ENCODE data around the gene DENND4A. TPM values are rescaled to one million over a fixed set of nuclear protein-coding genes. Genes with fewer than 3 reads are reported as not detected.

DENND4A gene
- total and polyA plus RNA-seq, 3 donors from 2014 or later, result 16.5 to 65.7 (median 63.4) TPM

DNA sequence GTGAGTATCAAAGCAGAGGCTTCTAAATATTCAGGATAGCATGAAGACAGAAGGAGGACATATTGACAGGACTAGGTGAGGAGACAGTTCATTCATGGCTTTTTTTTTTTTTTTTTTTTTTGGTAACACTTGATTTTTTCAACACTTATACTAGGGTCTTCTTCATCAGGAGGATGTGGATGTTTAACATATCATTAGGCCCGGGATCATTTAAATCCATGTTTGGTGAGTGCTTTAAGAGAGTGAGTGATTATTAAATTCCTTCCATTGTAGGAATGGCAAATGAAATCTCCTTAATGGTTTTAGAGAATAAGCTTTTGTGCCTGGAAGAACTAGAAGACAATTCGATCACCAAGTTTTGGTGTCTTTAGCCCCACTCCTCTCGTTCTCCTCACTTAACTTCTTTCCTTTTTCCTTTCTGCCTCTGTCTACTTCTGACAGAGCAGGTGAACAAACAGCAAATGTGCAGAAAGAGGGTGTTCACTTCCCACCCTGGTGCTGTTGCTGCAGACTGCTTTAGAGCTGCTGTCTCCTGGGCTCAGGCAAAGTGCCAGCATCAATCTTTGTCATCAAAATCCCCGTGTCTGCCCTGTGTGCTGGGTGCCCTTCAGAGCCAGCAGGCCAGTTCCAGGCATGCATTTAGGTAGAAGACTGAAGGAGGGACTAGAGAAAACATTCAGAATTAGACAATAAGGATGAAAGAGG lies 41.6 kb upstream of the DENND4A start:
- Histone ChIP-seq H3K9me3 (no peaks in the 10 kb centered on the region), H3K27me3 (no peaks in the 10 kb centered on the region), H3K27ac (peak overlapping the region in 1 of 2 donors; percentile 63), H3K4me1 (peaks cover 26% of the 10 kb centered on the region), H3K4me3 (no peak overlapping the region), H3K36me3 (ENCODE audit: low read depth, missing control alignments) (no peaks in the 10 kb centered on the region)
- TF ChIP-seq, protein P1, sequence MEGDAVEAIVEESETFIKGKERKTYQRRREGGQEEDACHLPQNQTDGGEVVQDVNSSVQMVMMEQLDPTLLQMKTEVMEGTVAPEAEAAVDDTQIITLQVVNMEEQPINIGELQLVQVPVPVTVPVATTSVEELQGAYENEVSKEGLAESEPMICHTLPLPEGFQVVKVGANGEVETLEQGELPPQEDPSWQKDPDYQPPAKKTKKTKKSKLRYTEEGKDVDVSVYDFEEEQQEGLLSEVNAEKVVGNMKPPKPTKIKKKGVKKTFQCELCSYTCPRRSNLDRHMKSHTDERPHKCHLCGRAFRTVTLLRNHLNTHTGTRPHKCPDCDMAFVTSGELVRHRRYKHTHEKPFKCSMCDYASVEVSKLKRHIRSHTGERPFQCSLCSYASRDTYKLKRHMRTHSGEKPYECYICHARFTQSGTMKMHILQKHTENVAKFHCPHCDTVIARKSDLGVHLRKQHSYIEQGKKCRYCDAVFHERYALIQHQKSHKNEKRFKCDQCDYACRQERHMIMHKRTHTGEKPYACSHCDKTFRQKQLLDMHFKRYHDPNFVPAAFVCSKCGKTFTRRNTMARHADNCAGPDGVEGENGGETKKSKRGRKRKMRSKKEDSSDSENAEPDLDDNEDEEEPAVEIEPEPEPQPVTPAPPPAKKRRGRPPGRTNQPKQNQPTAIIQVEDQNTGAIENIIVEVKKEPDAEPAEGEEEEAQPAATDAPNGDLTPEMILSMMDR (IDR thresholded peaks at IDR 0.05), result no peak
- TF ChIP-seq POLR2A (IDR thresholded peaks at IDR 0.05), result no peak
- DNase-seq, result no peak
- 58 to 67% methylated on average over 4 of the region's 4 CpGs for WGBS, 2 donors
- intact Hi-C loops (cut with DNase I; ENCODE audit: low total_unique reads), result no loop called here

DNA sequence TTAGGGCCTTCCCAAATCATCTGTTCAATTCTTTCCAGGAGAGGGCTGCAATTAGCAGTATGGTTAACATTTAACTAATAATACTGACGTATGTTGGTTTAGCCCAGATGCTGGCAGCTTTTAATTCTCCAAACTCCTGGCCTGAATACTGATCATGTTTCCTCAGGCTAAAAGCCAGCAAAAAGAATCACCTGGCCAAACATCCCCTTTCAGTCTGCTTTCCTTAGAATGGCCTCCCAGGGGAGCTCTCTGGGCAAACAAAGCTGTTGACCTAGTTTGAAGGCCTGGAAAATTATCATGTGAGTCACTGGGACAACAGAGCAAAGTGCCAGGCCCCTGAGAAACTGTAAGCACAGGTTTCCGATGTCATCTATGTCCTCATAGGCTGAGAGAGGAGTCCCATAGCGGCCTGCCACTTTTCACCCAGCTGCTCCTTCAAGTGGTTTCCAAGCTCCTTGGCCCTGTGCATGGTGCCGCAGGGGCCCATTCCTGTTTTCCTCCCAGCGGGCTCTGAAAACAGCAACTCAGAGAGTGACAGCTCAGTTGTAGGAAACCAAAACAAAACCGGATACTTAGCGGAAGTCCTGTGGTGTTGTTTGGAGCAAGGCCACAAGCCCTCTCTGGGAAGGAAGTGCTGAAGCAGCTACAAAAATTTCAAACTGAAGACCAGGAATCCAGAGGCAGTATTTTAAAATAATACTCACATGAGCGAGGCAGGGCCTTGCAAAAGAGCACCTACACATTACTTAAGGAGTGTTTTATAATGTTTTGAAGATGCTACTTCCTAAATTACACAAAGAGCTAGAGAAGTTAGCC lies 40.7 kb upstream of the DENND4A start:
- WGBS, 2 donors, result 30 to 53% methylated on average over 8 of the region's 8 CpGs
- H3K27ac ChIP-seq, result peak overlapping the region in 1 of 2 donors; percentile 63
- no peaks in the 10 kb centered on the region for H3K9me3 ChIP-seq
- TF ChIP-seq POLR2A (IDR thresholded peaks at IDR 0.05), result no peak
- TF ChIP-seq, protein P1 (IDR thresholded peaks at IDR 0.05), result no peak
- intact Hi-C loops (cut with DNase I; ENCODE audit: low total_unique reads), result no loop called here
- H3K36me3 ChIP-seq (ENCODE audit: low read depth, missing control alignments), result no peaks in the 10 kb centered on the region
- peaks cover 26% of the 10 kb centered on the region for H3K4me1 ChIP-seq
- no peaks in the 10 kb centered on the region for H3K27me3 ChIP-seq
- no peak overlapping the region for H3K4me3 ChIP-seq
- DNase-seq, result peak; percentile 90

DNA sequence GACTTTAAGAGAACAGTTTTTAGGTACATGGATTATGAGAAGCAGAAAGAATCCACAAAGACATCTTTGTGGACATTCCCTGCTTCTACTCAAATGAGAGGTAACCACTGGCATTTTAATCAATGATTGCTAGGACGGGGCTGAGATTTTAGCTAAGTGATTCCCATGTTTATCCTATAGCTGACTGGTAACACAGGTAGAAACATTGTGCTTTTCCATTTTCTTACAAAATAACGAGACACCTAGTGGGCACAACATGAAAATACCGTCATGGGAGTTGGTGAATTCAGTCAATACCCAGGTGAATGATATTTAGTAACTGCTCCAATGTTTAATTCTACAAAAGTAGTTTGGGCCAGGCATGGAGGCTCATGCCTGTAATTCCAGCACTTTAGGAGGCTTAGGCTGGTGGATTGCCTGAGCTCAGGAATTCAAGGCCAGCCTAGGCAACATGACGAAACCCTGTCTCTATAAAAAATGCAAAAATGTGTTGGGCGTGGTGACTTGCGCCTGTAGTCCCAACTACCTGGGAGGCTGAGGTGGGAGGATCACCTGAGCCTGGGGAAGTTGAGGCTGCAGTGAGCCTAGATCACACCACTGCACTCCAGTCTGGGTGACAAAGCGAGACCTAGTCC lies 37.2 kb upstream of the DENND4A start:
- no peak overlapping the region for H3K27ac ChIP-seq
- H3K4me1 ChIP-seq, result peaks cover 15% of the 10 kb centered on the region
- H3K27me3 ChIP-seq, result no peaks in the 10 kb centered on the region
- DNase-seq, result no peak
- intact Hi-C loops (cut with DNase I; ENCODE audit: low total_unique reads), result no loop called here
- no peak for TF ChIP-seq POLR2A (IDR thresholded peaks at IDR 0.05)
- TF ChIP-seq, protein P1 (IDR thresholded peaks at IDR 0.05), result peak; percentile 35 to 54 (median 39)
- H3K36me3 ChIP-seq (ENCODE audit: low read depth, missing control alignments), result no peaks in the 10 kb centered on the region
- 61 to 65% methylated on average over 7 of the region's 7 CpGs for WGBS, 2 donors
- H3K4me3 ChIP-seq, result no peak overlapping the region
- H3K9me3 ChIP-seq, result no peaks in the 10 kb centered on the region

DNA sequence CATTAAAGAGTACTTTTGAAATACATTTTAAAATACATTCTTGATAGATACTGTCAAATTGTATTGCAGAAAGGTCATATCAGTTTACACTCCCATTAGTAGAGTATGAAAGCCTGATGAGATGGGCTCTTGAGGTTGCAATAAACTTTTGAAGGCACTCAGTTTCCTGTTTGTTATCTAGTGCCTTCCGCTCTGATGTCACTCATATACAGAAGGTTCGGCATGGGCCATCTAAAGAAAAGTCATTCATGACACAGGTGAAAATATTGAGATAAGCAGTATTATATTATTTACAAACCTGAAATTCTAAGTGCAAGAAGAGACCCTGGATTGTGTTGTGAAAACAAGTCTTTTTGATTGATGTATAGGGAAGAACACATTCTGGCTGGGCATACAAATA lies 36.5 kb upstream of the DENND4A start:
- no peaks in the 10 kb centered on the region for H3K36me3 ChIP-seq (ENCODE audit: low read depth, missing control alignments)
- H3K4me3 ChIP-seq, result no peak overlapping the region
- H3K4me1 ChIP-seq, result peaks cover 10% of the 10 kb centered on the region
- H3K9me3 ChIP-seq, result no peaks in the 10 kb centered on the region
- no peak overlapping the region for H3K27ac ChIP-seq
- intact Hi-C loops (cut with DNase I; ENCODE audit: low total_unique reads), result no loop called here
- WGBS, 2 donors, result 86 to 94% methylated on average over 2 of the region's 2 CpGs
- DNase-seq, result no peak
- no peak for TF ChIP-seq POLR2A (IDR thresholded peaks at IDR 0.05)
- TF ChIP-seq, protein P1 (IDR thresholded peaks at IDR 0.05), result no peak
- H3K27me3 ChIP-seq, result no peaks in the 10 kb centered on the region
